DOHH2 (cell line): ENCODE results near the gene FETUB.

Experiments
- H3F3A ChIP-seq: fragments of 200-600 bp; sonication (generic), shearing (Covaris generic); 2 replicates; pipeline ENCODE4 v1.6.0; 2016; ENCODE audit warnings: antibody characterized with exemption, mild to moderate bottlenecking; ENCODE audit not compliant: control insufficient read depth, insufficient read depth
- H3K27ac ChIP-seq: fragments of 200-600 bp; sonication (generic); 2 replicates; pipeline ENCODE4 v1.5.1; 2014; ENCODE audit warnings: low read depth, mild to moderate bottlenecking, low read length, moderate library complexity
- H3K27me3 ChIP-seq: fragments of 200-600 bp; sonication (generic); 2 replicates; pipeline ENCODE4 v1.6.1; 2014; ENCODE audit warnings: mild to moderate bottlenecking, low read length, mixed read lengths; ENCODE audit not compliant: control insufficient read depth
- H3K36me3 ChIP-seq: fragments of 200-600 bp; sonication (generic); 2 replicates; pipeline ENCODE4 v1.6.1; 2014; ENCODE audit warnings: mild to moderate bottlenecking, low read length, moderate library complexity, mixed read lengths; ENCODE audit not compliant: control insufficient read depth
- H3K4me1 ChIP-seq: fragments of 200-600 bp; sonication (generic); 2 replicates; pipeline ENCODE4 v1.6.1; 2014; ENCODE audit warnings: mild to moderate bottlenecking, low read length, mixed read lengths; ENCODE audit not compliant: control insufficient read depth
- H3K4me2 ChIP-seq: fragments of 200-600 bp; sonication (generic); 2 replicates; pipeline ENCODE4 v1.6.0; 2014; ENCODE audit warnings: mild to moderate bottlenecking, low read length, moderate library complexity
- H3K4me3 ChIP-seq: fragments of 200-600 bp; sonication (generic); 2 replicates; pipeline ENCODE4 v1.5.1; 2014; ENCODE audit warnings: mild to moderate bottlenecking, low read length, mixed read lengths
- H3K79me2 ChIP-seq: fragments of 200-600 bp; sonication (generic); 2 replicates; pipeline ENCODE4 v1.6.1; 2014; ENCODE audit warnings: mild to moderate bottlenecking, low read length, mixed read lengths; ENCODE audit not compliant: control insufficient read depth
- H3K9me2 ChIP-seq: fragments of 200-600 bp; sonication (generic); replicated peaks from 2 replicates; pipeline ENCODE4 v1.6.1; 2014; ENCODE audit warnings: mild to moderate bottlenecking, low read length, mixed read lengths; ENCODE audit not compliant: control insufficient read depth
- H3K9me3 ChIP-seq: fragments of 200-600 bp; sonication (generic); 2 replicates; pipeline ENCODE4 v1.6.1; 2014; ENCODE audit warnings: antibody characterized with exemption, low read length, mixed read lengths; ENCODE audit not compliant: control insufficient read depth, insufficient read depth
- H4K20me1 ChIP-seq: fragments of 200-600 bp; sonication (generic); 2 replicates; pipeline ENCODE4 v1.6.0; 2014; ENCODE audit warnings: low read depth, mild to moderate bottlenecking, antibody characterized with exemption, low read length, moderate library complexity; ENCODE audit not compliant: control insufficient read depth, insufficient read depth
- EZH2phosphoT487 ChIP-seq: fragments of 200-600 bp; sonication (generic); IDR thresholded peaks from 2 replicates; pipeline ENCODE4 v1.6.1; 2017; ENCODE audit warnings: borderline replicate concordance, mild to moderate bottlenecking, antibody characterized with exemption, low read length, moderate library complexity, mixed read lengths
- TF ChIP-seq, protein P1 (sequence below): fragments of 200-600 bp; sonication (generic); IDR thresholded peaks from one replicate; pipeline ENCODE4 v1.5.1; 2014; ENCODE audit warnings: antibody characterized with exemption, mild to moderate bottlenecking, low read depth, low read length; ENCODE audit not compliant: poor library complexity, severe bottlenecking

Gene FETUB

DNA sequence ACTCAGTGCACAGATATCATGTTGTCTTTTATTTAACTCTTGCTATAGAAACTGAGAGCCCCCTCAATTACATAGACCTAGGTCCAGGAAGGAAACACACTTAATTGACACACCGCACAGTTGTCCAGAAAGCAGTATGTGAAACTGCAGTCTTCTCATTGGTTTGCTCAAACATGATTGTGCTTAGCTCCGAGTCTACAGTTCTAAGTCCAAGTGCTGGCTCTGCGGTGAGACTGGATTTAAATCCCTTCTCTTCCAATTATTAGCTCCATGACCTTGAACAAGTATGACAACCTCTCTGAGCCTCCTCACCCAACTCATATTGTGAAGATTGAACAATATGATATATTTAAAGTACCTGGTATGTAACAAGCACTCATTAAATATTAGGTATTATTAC lies 46.3 kb upstream of the FETUB start:
- Histone ChIP-seq H3K4me1 (no peaks in the 10 kb centered on the region), H3K27me3 (no peaks in the 10 kb centered on the region), H3K4me3 (no peak overlapping the region), H3K79me2 (no peaks in the 10 kb centered on the region), H3K36me3 (no peaks in the 10 kb centered on the region), H3K4me2 (no peak overlapping the region), H3K9me2 (no peaks in the 10 kb centered on the region), H3K9me3 (no peaks in the 10 kb centered on the region), H3K27ac (no peak overlapping the region), H4K20me1 (no peaks in the 10 kb centered on the region), H3F3A (no peaks in the 10 kb centered on the region)
- TF ChIP-seq, protein P1, sequence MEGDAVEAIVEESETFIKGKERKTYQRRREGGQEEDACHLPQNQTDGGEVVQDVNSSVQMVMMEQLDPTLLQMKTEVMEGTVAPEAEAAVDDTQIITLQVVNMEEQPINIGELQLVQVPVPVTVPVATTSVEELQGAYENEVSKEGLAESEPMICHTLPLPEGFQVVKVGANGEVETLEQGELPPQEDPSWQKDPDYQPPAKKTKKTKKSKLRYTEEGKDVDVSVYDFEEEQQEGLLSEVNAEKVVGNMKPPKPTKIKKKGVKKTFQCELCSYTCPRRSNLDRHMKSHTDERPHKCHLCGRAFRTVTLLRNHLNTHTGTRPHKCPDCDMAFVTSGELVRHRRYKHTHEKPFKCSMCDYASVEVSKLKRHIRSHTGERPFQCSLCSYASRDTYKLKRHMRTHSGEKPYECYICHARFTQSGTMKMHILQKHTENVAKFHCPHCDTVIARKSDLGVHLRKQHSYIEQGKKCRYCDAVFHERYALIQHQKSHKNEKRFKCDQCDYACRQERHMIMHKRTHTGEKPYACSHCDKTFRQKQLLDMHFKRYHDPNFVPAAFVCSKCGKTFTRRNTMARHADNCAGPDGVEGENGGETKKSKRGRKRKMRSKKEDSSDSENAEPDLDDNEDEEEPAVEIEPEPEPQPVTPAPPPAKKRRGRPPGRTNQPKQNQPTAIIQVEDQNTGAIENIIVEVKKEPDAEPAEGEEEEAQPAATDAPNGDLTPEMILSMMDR, result no peak
- no peak for TF ChIP-seq EZH2phosphoT487

DNA sequence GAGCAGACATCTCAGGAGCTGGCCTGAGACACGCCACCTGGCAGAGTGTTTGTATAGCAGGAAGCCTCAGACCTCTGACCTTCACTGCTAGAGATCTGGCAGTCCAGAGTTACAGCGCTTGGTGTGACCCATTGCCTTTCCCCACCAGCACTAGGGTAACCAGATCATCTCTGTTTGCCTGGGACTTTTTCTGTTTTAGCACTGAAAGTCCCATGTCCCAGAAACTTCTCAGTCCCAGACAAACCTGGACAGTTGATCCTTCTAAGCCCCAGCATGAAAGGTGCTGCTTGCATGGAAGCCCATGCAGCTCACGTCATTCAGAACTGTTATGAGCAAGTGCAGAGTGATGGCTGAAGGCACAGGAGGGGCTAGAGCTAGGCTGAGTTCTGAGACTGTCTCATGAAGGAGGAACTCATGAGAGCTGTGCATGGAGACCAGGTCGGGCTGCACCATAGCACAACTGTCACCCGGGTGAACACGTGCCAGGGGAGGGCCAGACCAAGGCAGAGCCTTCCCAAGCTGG lies 45.5 kb upstream of the FETUB start:
- Histone ChIP-seq H3K4me3 (no peak overlapping the region), H3K27ac (no peak overlapping the region), H3K9me2 (no peaks in the 10 kb centered on the region), H3K36me3 (no peaks in the 10 kb centered on the region), H3K27me3 (no peaks in the 10 kb centered on the region), H4K20me1 (no peaks in the 10 kb centered on the region), H3K9me3 (no peaks in the 10 kb centered on the region), H3K4me2 (no peak overlapping the region), H3K79me2 (no peaks in the 10 kb centered on the region), H3K4me1 (no peaks in the 10 kb centered on the region), H3F3A (no peaks in the 10 kb centered on the region)
- TF ChIP-seq, protein P1, result no peak
- TF ChIP-seq EZH2phosphoT487, result no peak

DNA sequence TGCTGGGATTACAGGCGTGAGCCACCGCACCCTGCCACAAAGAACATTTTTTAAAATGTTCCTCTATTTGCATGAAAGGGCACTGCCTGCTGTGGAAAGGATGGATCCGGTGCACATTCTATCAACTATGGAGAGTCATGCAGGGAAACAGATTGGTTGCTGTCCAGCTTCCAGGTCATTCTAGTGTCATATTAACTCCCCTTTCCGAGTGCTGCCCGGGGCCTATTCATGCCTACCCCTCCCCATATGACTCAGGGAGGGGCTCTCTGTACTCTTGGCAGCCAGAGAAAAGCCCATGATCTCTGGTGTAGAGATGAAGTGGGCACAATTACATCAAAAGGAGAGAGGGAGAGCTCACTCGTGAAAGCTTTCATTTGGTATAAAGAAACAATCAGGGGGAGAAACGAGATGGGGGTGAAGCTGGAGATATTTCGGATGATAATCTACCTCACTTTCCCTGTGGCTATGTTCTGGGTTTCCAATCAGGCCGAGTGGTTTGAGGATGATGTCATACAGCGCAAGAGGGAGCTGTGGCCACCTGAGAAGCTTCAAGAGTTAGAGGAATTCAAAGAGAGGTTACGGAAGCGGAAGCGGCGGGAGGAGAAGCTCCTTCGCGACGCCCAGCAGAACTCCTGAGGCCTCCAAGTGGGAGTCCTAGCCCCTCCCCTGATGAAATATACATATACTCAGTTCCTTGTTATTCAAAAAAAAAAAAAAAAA lies 43.5 kb upstream of the FETUB start:
- no peaks in the 10 kb centered on the region for H3K27me3 ChIP-seq
- no peaks in the 10 kb centered on the region for H3K36me3 ChIP-seq
- TF ChIP-seq, protein P1, result no peak
- TF ChIP-seq EZH2phosphoT487, result no peak
- no peaks in the 10 kb centered on the region for H4K20me1 ChIP-seq
- no peak overlapping the region for H3K4me3 ChIP-seq
- H3K4me2 ChIP-seq, result no peak overlapping the region
- no peak overlapping the region for H3K27ac ChIP-seq
- H3K4me1 ChIP-seq, result no peaks in the 10 kb centered on the region
- no peaks in the 10 kb centered on the region for H3K9me2 ChIP-seq
- no peaks in the 10 kb centered on the region for H3K9me3 ChIP-seq
- H3F3A ChIP-seq, result no peaks in the 10 kb centered on the region
- H3K79me2 ChIP-seq, result no peaks in the 10 kb centered on the region
